Ishikawa (cell line): ENCODE results near the gene PRODH2.

Experiments
- CEBPB ChIP-seq: IDR thresholded peaks from 2 replicates; pipeline ENCODE4 v1.6.1; 2012
- CREB1 ChIP-seq: IDR thresholded peaks from 2 replicates; pipeline ENCODE4 v1.6.1; 2012; ENCODE audit warnings: low read depth
- EGR1 ChIP-seq: IDR thresholded peaks from 2 replicates; pipeline ENCODE4 v1.6.1; 2012
- EP300 ChIP-seq: IDR thresholded peaks from 2 replicates; pipeline ENCODE4 v1.6.1; 2012; ENCODE audit warnings: borderline replicate concordance
- FOXM1 ChIP-seq: IDR thresholded peaks from 2 replicates; pipeline ENCODE4 v1.6.1; 2012; ENCODE audit warnings: low read depth, borderline replicate concordance
- NFIC ChIP-seq: IDR thresholded peaks from 2 replicates; pipeline ENCODE4 v1.6.1; 2012
- REST ChIP-seq: IDR thresholded peaks from 2 replicates; pipeline ENCODE4 v1.6.1; 2012; ENCODE audit warnings: low read depth, mild to moderate bottlenecking
- TAF1 ChIP-seq: IDR thresholded peaks from 2 replicates; pipeline ENCODE4 v1.6.1; 2012; ENCODE audit warnings: low read depth, mild to moderate bottlenecking
- TEAD4 ChIP-seq: IDR thresholded peaks from 2 replicates; pipeline ENCODE4 v1.6.1; 2012
- USF1 ChIP-seq: IDR thresholded peaks from 2 replicates; pipeline ENCODE4 v1.6.1; 2012
- YY1 ChIP-seq: IDR thresholded peaks from 2 replicates; pipeline ENCODE4 v1.6.1; 2012; ENCODE audit warnings: low read depth
- ZBTB7A ChIP-seq: IDR thresholded peaks from 2 replicates; pipeline ENCODE4 v1.6.1; 2012; ENCODE audit warnings: low read depth

GRCh38 chr19:35797663-35798062 is 15.0 kb downstream of the PRODH2 start:
- no peak for TF ChIP-seq FOXM1
- TF ChIP-seq TEAD4 = no peak
- no peak for TF ChIP-seq ZBTB7A
- no peak for TF ChIP-seq REST
- no peak for TF ChIP-seq EGR1
- TF ChIP-seq TAF1 = no peak
- no peak for TF ChIP-seq CREB1
- TF ChIP-seq EP300 = no peak
- TF ChIP-seq USF1 = no peak
- no peak for TF ChIP-seq YY1
- TF ChIP-seq NFIC = no peak
- no peak for TF ChIP-seq CEBPB
